Measurements from ENCODE around the gene RAC2.

The RAC2 gene

DNA sequence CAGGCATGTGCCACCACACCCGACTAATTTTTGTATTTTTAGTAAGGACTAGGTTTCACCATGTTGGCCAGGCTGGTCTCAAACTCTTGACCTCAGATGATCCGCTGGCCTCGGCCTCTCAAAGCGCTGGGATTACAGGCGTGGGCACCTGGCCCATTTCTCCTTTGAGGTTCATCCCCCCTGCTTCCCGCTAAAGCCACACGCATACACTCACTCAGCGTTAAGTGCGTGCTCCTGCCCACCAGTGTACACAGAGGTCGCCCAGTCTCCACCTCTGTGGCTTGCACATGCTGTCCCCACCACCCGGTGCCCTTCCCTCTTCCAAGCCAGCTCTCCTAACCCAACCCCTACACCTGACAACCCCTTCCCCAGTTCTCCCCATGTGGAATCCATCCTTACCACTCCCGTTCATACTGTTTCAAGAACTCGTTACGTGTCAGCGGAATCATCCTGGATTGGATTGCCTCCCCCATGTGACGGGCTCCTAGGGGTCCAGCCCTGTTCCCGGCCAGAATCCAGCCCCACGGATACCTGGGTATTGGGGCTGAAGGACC lies 22.6 kb upstream of the RAC2 start:
- TF ChIP-seq, protein P1, sequence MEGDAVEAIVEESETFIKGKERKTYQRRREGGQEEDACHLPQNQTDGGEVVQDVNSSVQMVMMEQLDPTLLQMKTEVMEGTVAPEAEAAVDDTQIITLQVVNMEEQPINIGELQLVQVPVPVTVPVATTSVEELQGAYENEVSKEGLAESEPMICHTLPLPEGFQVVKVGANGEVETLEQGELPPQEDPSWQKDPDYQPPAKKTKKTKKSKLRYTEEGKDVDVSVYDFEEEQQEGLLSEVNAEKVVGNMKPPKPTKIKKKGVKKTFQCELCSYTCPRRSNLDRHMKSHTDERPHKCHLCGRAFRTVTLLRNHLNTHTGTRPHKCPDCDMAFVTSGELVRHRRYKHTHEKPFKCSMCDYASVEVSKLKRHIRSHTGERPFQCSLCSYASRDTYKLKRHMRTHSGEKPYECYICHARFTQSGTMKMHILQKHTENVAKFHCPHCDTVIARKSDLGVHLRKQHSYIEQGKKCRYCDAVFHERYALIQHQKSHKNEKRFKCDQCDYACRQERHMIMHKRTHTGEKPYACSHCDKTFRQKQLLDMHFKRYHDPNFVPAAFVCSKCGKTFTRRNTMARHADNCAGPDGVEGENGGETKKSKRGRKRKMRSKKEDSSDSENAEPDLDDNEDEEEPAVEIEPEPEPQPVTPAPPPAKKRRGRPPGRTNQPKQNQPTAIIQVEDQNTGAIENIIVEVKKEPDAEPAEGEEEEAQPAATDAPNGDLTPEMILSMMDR (IDR thresholded peaks at IDR 0.05), result no peak

DNA sequence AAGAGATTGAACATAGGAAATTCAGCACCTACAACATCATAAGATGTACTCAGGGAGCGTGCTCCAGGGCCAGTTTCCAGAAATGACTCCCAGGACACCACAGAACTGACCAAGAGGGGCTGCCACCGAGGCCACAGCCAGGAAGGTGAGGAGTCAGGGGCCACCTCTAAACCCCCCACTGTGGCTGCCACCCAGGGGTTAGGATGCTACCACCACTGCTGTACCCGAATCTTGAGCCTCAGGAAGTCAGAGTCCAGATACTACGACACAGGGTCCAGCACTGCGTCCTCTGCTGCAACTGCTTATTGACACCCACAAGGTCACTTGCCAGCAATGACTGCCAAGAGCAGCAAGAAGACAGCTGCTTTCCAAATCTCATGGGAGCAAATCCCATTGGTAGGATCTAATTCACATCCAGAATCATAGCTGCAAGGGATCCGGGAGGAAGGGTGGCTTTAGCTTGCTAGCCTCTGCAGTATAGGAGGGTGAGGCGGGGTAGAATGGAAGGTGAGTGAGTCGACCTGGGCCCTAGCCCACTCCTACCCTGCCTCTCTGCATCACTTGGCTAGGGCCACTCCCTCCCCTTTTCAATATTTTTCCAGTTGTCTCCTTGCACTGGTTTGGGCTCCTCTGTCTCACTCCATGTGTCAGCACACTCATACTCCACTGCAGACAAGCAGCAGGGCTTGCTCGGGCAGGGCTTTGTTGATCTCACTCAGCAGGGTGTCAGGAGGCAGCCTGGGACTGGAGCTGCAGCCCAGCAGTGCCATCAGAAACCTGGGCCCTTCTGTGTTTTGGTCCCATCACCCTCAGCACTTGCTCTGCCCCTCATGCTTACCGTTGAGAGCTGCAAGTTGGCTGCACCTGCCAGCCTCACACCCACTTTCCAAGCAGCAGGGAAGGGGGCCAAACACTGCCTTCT lies 20.2 kb upstream of the RAC2 start:
- TF ChIP-seq, protein P1 (IDR thresholded peaks at IDR 0.05), result no peak

DNA sequence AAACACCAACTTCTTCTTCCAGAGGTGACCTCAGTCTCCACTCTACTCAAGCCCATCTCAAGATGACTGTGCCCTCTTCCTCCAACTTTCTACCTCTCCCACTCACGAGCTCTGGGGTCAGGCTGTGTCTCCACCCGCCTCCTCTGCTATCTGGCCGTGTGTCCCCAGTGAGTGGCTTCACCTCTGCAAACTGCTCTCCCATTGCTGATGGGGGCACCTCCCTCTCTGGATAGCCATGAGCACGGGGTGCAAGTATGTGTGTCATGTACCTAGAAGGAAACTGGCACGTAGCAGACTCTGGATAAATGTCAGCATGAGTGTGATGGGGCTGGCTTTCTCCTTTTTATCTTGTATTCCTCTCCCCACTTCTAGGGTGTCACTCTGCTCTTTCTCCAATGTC lies 18.3 kb upstream of the RAC2 start:
- TF ChIP-seq, protein P1 (IDR thresholded peaks at IDR 0.05), result no peak

DNA sequence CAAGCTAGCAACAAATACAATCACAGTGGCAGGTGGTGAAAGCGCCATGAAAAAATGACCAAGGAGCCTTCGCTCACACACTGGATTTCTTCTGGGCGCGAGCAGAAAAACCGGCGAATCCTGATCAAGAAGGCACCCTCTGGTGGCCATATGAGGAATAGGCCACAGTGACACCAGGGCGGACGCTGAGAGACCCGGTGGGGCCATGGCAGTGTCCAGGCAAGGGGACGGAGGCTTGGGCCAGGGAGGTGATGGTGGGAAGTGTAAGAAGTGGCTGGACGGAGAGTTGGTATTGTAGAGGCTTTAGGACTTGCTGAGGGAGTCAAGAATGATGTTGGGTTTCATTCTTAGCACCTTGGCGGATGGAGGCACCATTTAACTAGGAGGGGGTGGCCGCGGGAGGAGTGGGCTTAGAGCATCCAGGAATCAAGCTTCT lies 16.9 kb upstream of the RAC2 start:
- TF ChIP-seq, protein P1 (IDR thresholded peaks at IDR 0.05), result peak; percentile 94

DNA sequence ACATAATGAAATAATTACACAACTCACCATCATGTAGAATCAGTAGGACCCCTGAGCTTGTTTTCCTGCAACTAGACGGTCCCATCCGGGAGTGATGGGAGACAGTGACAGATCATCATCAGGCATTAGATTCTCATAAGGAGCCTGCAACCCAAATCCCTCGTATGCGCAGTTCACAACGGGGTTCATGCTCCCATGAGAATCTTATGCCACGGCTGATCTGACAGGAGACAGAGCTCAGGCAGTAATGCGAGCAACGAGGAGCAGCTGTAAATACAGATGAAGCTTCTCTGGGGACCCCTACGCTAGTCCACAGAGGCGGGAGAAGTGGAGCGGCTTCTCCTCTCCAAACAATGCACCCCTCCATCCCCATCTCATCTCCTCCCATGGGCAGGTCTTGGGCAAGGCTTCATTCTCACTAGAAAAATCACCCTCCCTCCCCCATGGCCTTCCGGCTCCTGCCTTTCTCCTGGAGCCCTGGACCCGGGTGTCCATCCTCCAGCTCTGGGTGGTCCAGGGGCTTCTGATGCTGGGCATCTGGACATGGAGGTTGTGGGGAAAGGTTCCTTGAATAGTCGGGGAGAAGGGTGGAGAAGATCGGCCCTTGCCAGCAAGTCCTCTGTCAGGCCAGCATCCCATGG lies 16.2 kb upstream of the RAC2 start:
- TF ChIP-seq, protein P1 (IDR thresholded peaks at IDR 0.05), result no peak

DNA sequence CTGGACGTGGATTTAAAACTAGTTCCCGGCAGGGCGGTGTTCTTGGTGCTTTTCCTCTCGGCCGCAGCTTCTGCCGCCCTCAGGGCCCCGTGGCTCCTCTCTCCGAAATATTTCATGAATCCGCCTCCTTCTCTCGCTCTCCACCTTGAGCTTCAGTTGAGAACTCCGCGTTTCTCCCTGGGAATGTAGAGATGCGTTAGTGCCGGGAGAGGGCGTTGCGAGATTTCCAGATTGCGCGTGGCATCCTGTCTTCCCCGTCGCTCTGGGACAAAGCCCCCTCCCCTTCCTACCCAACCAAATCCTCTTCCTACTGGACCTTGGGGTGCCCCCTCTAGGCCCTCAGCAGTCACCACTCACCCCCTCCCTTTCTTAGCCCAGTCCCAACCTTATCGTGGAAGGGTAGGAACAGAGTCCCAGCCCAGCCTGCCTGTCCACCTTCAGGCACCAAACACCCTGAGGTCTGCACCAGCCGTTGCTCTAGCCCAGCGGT lies 15.5 kb upstream of the RAC2 start:
- TF ChIP-seq, protein P1 (IDR thresholded peaks at IDR 0.05), result peak; percentile 70; the same call in 1 of the 2 replicates

DNA sequence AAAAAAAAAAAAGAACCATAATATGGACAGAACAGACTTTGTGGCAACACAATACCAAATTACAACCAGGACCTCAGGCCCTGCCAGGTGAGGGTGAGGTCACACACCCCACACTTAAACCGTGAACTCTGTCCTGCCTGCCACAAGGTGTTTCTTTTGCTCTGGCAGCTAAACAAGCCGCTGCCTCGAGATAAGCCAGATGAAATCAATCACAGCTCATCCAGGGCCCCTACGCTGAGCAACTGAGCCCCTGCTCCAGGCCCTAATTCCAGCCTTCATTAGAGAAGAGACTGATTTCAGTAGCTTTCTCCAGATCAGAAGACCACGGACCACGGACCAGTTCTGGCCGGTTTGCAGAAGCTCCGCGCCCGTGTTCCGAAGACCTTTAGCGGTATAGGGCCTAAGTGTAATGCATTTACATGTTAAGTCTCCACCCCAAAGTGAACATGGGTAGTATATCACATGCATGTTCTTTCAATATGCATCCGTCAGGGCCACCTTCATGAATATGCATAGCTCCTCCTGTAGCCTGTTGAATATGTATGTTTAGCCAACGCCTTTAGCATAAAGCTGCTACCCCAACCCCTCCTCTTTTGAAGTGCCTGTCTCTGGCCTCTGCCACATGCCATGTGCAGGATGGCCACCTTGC lies 14.8 kb upstream of the RAC2 start:
- TF ChIP-seq, protein P1 (IDR thresholded peaks at IDR 0.05), result no peak
